Tibial nerve (tissue), 4 donors: Measurements from ENCODE around the gene MAGEB3. TPM values are rescaled to one million over a fixed set of nuclear protein-coding genes. Genes with fewer than 3 reads are reported as not detected.
"Not testable (repeated sequence)": the region's sequence is repeated elsewhere in the genome, so short reads cannot be mapped to it uniquely, and the experiment has no call there.

Source experiments
- DNase-seq, 2 donors: peaks; one replicate each; pipeline ENCODE4 v3.0.0-alpha.2; 2019; ENCODE audit warnings: low spot score in 2 of 2
- H3K27ac ChIP-seq, 4 donors: fragments of 200-600 bp; sonication (generic) in 3 of 4; one replicate each; pipeline ENCODE4 v1.5.1; 2017 to 2019; ENCODE audit warnings: mild to moderate bottlenecking in 1 of 4
- H3K27me3 ChIP-seq, 2 donors: fragments of 200-600 bp; sonication (generic) in 1 of 2; one replicate each; pipeline versions ENCODE4 v1.5.1 to v1.6.0; 2017 to 2019
- H3K36me3 ChIP-seq, 3 donors: fragments of 200-600 bp; sonication (generic); one replicate each; pipeline ENCODE4 v1.5.1; 2018 to 2019
- H3K4me1 ChIP-seq, 4 donors: fragments of 200-600 bp; sonication (generic) in 3 of 4; one replicate each; pipeline ENCODE4 v1.5.1; 2017 to 2019
- H3K4me3 ChIP-seq, 4 donors: fragments of 200-600 bp; sonication (generic) in 3 of 4; one replicate each; pipeline ENCODE4 v1.5.1; 2017 to 2019; ENCODE audit warnings: mild to moderate bottlenecking in 1 of 4, moderate library complexity in 1 of 4
- H3K9me3 ChIP-seq, 4 donors: fragments of 200-600 bp; sonication (generic) in 3 of 4; one replicate each; pipeline ENCODE4 v1.5.1; 2017 to 2019
- EP300 ChIP-seq, 2 donors: sonication (generic); formaldehyde crosslinking; IDR thresholded peaks; one replicate each; pipeline ENCODE4 v1.6.1; 2017; ENCODE audit warnings: antibody characterized with exemption in 2 of 2, mild to moderate bottlenecking in 1 of 2
- POLR2A ChIP-seq, 2 donors: fragments of 450-650 bp; IDR thresholded peaks; one replicate each; pipeline ENCODE4 v1.6.1; 2017; ENCODE audit warnings: antibody characterized with exemption in 2 of 2, mild to moderate bottlenecking in 2 of 2, moderate library complexity in 2 of 2
- WGBS, 2 donors: methylation state at CpG; one replicate each; pipeline ENCODE4 v1.1.5; 2018; 5-methylcytosine and 5-hydroxymethylcytosine counted together
- total RNA-seq, 4 donors: library from RNA; depleted of rRNA; stranded (reverse); fragments of >200 nt; gene quantifications; one replicate each; pipeline ENCODE4 v1.1.0, GENCODE V29; 2016
- TF ChIP-seq, protein P1 (sequence below), 5 experiments: fragments of 200-600 bp in 3 of 5; fragments of 450-650 bp in 2 of 5; sonication (generic) in 3 of 5; IDR thresholded peaks; one replicate each; pipeline ENCODE4 v1.5.1; 2016 to 2019; ENCODE audit warnings: antibody characterized with exemption in 5 of 5, mild to moderate bottlenecking in 3 of 5, moderate library complexity in 2 of 5

The MAGEB3 gene, protein sequence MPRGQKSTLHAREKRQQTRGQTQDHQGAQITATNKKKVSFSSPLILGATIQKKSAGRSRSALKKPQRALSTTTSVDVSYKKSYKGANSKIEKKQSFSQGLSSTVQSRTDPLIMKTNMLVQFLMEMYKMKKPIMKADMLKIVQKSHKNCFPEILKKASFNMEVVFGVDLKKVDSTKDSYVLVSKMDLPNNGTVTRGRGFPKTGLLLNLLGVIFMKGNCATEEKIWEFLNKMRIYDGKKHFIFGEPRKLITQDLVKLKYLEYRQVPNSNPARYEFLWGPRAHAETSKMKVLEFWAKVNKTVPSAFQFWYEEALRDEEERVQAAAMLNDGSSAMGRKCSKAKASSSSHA
- not detected for total RNA-seq

DNA sequence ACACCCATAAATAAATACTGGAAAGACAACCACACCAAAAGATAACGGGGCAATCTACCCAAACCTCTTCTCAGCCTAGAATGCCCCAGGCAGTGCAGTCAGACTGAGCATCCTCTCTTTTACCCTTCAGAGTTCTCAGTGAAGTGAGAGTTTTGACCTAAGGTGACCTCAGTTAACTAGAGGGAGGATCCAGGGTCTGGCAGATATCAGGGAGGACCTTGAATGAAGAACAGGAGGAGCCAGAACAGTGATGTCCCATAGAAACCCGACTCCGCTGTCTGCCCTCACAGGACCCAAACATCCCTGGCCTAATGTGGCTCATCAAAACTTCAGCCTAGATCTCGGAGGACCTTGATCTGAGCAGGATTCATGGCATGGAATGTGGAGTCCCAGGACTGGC lies at the start of gene MAGEB3:
MAGEB3 (plus strand) TSS at position 263 of the 400 bp plus-strand sequence. CDS start 5,268 bp downstream, outside the sequence.
- WGBS, 2 donors, result 67 to 69% methylated on average over 4 of the region's 4 CpGs
- H3K27me3 ChIP-seq, result no peaks in the 10 kb centered on the region
- no peak within 1 kb of the TSS for H3K4me3 ChIP-seq
- no peaks in the 10 kb centered on the region for H3K4me1 ChIP-seq
- no peaks in the 10 kb centered on the region for H3K36me3 ChIP-seq
- TF ChIP-seq POLR2A (IDR thresholded peaks at IDR 0.05) (no peak), EP300 (IDR thresholded peaks at IDR 0.05) (no peak)
- TF ChIP-seq, protein P1, sequence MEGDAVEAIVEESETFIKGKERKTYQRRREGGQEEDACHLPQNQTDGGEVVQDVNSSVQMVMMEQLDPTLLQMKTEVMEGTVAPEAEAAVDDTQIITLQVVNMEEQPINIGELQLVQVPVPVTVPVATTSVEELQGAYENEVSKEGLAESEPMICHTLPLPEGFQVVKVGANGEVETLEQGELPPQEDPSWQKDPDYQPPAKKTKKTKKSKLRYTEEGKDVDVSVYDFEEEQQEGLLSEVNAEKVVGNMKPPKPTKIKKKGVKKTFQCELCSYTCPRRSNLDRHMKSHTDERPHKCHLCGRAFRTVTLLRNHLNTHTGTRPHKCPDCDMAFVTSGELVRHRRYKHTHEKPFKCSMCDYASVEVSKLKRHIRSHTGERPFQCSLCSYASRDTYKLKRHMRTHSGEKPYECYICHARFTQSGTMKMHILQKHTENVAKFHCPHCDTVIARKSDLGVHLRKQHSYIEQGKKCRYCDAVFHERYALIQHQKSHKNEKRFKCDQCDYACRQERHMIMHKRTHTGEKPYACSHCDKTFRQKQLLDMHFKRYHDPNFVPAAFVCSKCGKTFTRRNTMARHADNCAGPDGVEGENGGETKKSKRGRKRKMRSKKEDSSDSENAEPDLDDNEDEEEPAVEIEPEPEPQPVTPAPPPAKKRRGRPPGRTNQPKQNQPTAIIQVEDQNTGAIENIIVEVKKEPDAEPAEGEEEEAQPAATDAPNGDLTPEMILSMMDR (IDR thresholded peaks at IDR 0.05), result no peak
- H3K27ac ChIP-seq, result no peak within 1 kb of the TSS
- no peaks in the 10 kb centered on the region for H3K9me3 ChIP-seq
- no peak for DNase-seq

DNA sequence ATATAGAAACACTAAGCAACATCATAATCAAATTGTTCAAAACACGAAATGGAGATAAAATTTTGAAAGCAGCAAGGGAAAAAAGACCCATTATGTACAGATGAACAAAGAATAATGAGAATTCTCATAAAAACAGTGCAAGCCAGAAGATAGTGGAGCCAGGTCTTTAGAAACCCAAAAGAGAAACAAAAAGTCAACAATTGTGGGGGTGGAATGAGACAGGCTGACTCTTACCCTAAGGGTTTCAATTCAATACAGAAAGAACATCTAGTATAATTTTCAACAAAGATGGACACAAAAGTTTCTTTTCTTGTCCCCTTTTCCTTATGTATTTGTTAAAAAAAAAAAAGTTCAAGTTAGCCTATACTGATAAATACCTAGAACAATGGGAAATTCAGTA lies 49.1 kb upstream of the MAGEB3 start:
- no peaks in the 10 kb centered on the region for H3K36me3 ChIP-seq
- TF ChIP-seq POLR2A (IDR thresholded peaks at IDR 0.05) (no peak), EP300 (IDR thresholded peaks at IDR 0.05) (no peak)
- TF ChIP-seq, protein P1 (IDR thresholded peaks at IDR 0.05), result no peak
- H3K27me3 ChIP-seq, result peaks cover 0 to 4% of the 10 kb centered on the region in 2 donors
- no peak for DNase-seq
- no peaks in the 10 kb centered on the region for H3K9me3 ChIP-seq
- no peak overlapping the region for H3K4me3 ChIP-seq
- WGBS, 2 donors, result 21 to 23% methylated on average over 1 of the region's 1 CpG
- H3K4me1 ChIP-seq, result no peaks in the 10 kb centered on the region
- H3K27ac ChIP-seq, result no peak overlapping the region

DNA sequence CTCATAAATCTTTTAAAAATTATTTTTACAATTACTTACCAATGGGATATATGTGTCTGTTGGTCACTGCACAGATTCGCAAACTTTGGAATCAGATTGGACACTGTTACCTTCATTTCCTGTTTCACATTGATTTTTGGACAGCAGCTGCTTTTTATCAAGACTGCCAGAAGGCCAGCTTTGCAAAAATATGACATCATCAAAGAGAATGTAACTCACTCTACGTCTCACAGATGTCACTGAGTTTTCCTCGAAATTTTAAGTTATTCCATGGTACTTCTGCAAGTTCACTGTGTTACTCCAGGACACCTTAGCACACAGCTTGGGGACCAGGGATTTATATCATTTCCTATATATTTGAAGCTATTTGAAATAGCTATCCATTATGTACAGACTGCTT lies 46.9 kb upstream of the MAGEB3 start:
- no peaks in the 10 kb centered on the region for H3K9me3 ChIP-seq
- H3K4me1 ChIP-seq, result no peaks in the 10 kb centered on the region
- no peaks in the 10 kb centered on the region for H3K36me3 ChIP-seq
- peaks cover 0 to 3% of the 10 kb centered on the region in 2 donors for H3K27me3 ChIP-seq
- no peak overlapping the region for H3K27ac ChIP-seq
- WGBS, 2 donors, result 51 to 55% methylated on average over 3 of the region's 3 CpGs
- no peak for DNase-seq
- H3K4me3 ChIP-seq, result no peak overlapping the region
- no peak for TF ChIP-seq EP300 (IDR thresholded peaks at IDR 0.05)
- TF ChIP-seq, protein P1 (IDR thresholded peaks at IDR 0.05), result no peak
- TF ChIP-seq POLR2A (IDR thresholded peaks at IDR 0.05), result no peak

DNA sequence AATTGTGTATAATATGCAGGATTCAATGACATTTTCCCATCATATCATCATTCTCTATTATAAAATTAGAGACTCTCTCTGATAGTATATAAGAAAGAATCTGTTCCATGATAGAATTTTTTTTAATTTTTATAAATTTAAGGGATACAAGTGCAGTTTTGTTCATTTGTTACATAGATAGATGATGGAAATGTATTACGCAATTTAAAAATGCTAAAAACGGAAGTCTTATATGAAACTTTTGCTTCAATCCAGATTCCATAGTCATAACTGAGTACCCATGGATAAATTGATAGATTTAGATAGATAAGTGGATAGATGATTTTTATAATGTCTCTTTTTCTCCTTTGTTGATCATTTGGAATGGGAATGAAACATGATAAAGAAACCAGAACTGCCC lies 40.0 kb upstream of the MAGEB3 start:
- no peak for DNase-seq
- H3K4me3 ChIP-seq, result no peak overlapping the region
- H3K4me1 ChIP-seq, result no peaks in the 10 kb centered on the region
- peaks cover 0 to 14% of the 10 kb centered on the region in 2 donors for H3K27me3 ChIP-seq
- H3K9me3 ChIP-seq, result no peaks in the 10 kb centered on the region
- 75 to 91% methylated on average over 2 of the region's 2 CpGs for WGBS, 2 donors
- no peak for TF ChIP-seq POLR2A (IDR thresholded peaks at IDR 0.05)
- no peak for TF ChIP-seq EP300 (IDR thresholded peaks at IDR 0.05)
- TF ChIP-seq, protein P1 (IDR thresholded peaks at IDR 0.05), result no peak
- no peak overlapping the region for H3K27ac ChIP-seq
- no peaks in the 10 kb centered on the region for H3K36me3 ChIP-seq

DNA sequence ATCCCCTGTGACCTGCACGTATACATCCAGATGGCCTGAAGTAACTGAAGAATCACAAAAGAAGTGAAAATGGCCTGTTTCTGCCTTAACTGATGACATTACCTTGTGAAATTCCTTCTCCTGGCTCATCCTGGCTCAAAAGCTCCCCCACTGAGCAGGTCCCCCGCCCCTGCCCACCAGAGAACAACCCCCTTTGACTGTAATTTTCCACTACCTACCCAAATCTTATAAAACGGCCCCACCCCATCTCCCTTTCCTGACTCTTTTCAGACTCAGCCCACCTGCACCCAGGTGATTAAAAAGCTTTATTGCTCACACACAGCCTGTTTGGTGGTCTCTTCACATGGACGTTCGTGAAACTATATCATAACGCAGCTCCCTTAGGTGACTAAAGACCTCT lies 36.5 kb upstream of the MAGEB3 start:
- not testable (repeated sequence) for H3K27ac ChIP-seq, H3K36me3 ChIP-seq, H3K9me3 ChIP-seq, DNase-seq, H3K4me3 ChIP-seq, H3K4me1 ChIP-seq
- H3K27me3 ChIP-seq, result peaks cover 0 to 12% of the 10 kb centered on the region in 2 donors
- 65 to 83% methylated on average over 6 of the region's 6 CpGs for WGBS, 2 donors
